HCT116 (cell line): Measurements from ENCODE around the gene EHF. TPM values are rescaled to one million over a fixed set of nuclear protein-coding genes. Genes with fewer than 3 reads are reported as not detected.

Experiments
- ATAC-seq: fragments of 200-7000 bp; cut with Tn5 transposase; 2 replicates; pipeline ENCODE4 v1.9.1; 2020; ENCODE audit warnings: mild to moderate bottlenecking, moderate library complexity
- BruUV-seq: library from RNA; stranded (reverse); fragments of 400-500 nt; replicated peaks from 2 replicates; lab custom pipeline; 2021; lab: Mats Ljungman, UMichigan
- CTCF ChIA-PET: fragments of 300-600 bp; sonication (Branson Sonifier 250); formaldehyde crosslinking; loops from one replicate; lab custom pipeline; 2021; ENCODE audit warnings: antibody characterized with exemption; lab: Charles Lee
- POLR2A ChIA-PET: fragments of 300-600, 350-600 bp; sonication (Branson Sonifier 250); formaldehyde crosslinking; loops from one replicate; lab custom pipeline; 2021; ENCODE audit warnings: antibody characterized with exemption; lab: Charles Lee
- RAD21 ChIA-PET, 2 experiments: fragments of 300-600 bp; sonication (Branson Sonifier 250); formaldehyde crosslinking; loops; one replicate each; lab custom pipeline; 2023; ENCODE audit warnings: low total read pairs in 2 of 2; ENCODE audit not compliant: uncharacterized antibody in 2 of 2, unreplicated experiment in 2 of 2, low non-redundant PET in 1 of 2; lab: Charles Lee
- DNase-seq: peaks from one replicate; pipeline ENCODE4 v3.0.0-alpha.2; 2010; ENCODE audit warnings: low read depth, low spot score
- H2AFZ ChIP-seq: fragments of 200-600 bp; shearing (Covaris generic), sonication (generic); 2 replicates; pipeline ENCODE4 v1.6.1; 2017; ENCODE audit warnings: low read depth, mixed run types, mixed read lengths, antibody characterized with exemption, low read length; ENCODE audit not compliant: poor library complexity, severe bottlenecking
- H3K27ac ChIP-seq: 2 replicates; pipeline ENCODE4 v1.5.1; 2012; ENCODE audit warnings: low read depth, low read length
- H3K27me3 ChIP-seq: fragments of 200-600 bp; sonication (generic); 2 replicates; pipeline ENCODE4 v1.6.1; 2016; ENCODE audit warnings: mixed run types, low read length, mixed read lengths; ENCODE audit not compliant: insufficient read depth
- H3K36me3 ChIP-seq, 2 experiments: fragments of 200-500 bp in 1 of 2; fragments of 200-600 bp in 1 of 2; sonication (Bioruptor generic) in 1 of 2; sonication (generic) in 1 of 2; 2 replicates each; pipeline versions ENCODE4 v1.5.1 to v1.6.1; 2014 to 2016; ENCODE audit warnings: low read length in 2 of 2, inconsistent platforms in 1 of 2, mixed read lengths in 1 of 2, mixed run types in 1 of 2; ENCODE audit not compliant: insufficient read depth in 2 of 2, control insufficient read depth in 1 of 2
- H3K4me1 ChIP-seq, 2 experiments: fragments of 200-600 bp in 1 of 2; sonication (generic) in 1 of 2; 2 replicates each; pipeline versions ENCODE4 v1.5.1 to v1.6.1; 2012 to 2017; ENCODE audit warnings: low read length in 2 of 2, inconsistent platforms in 1 of 2, mild to moderate bottlenecking in 1 of 2, mixed read lengths in 1 of 2, mixed run types in 1 of 2, moderate library complexity in 1 of 2; ENCODE audit not compliant: insufficient read depth in 2 of 2, control insufficient read depth in 1 of 2
- H3K4me2 ChIP-seq: fragments of 200-600 bp; sonication (generic); 2 replicates; pipeline ENCODE4 v1.6.1; 2017; ENCODE audit warnings: mixed run types, low read length, mixed read lengths
- H3K4me3 ChIP-seq, 2 experiments: fragments of 200-600 bp in 1 of 2; sonication (generic) in 1 of 2; replicated peaks in 1 of 2; 2 replicates each; pipeline ENCODE4 v1.5.1; 2011 to 2016; ENCODE audit warnings: low read length in 2 of 2, control low read depth in 1 of 2, low read depth in 1 of 2, mild to moderate bottlenecking in 1 of 2, mixed read lengths in 1 of 2, mixed run types in 1 of 2
- H3K79me2 ChIP-seq: fragments of 200-600 bp; sonication (generic); 2 replicates; pipeline ENCODE4 v1.6.1; 2017; ENCODE audit warnings: mild to moderate bottlenecking, mixed run types, low read length, moderate library complexity, mixed read lengths; ENCODE audit not compliant: insufficient read depth
- H3K9ac ChIP-seq: fragments of 200-600 bp; sonication (generic); 2 replicates; pipeline ENCODE4 v1.6.1; 2016; ENCODE audit warnings: low read length, mixed read lengths
- H3K9me2 ChIP-seq: fragments of 200-600 bp; sonication (generic), shearing (Covaris generic); 2 replicates; pipeline ENCODE4 v1.6.1; 2017; ENCODE audit warnings: mixed run types, mild to moderate bottlenecking, moderate library complexity; ENCODE audit not compliant: insufficient read depth
- H3K9me3 ChIP-seq, 2 experiments: fragments of 200-500 bp in 1 of 2; fragments of 200-600 bp in 1 of 2; sonication (Bioruptor generic) in 1 of 2; sonication (generic) in 1 of 2; 2 replicates each; pipeline ENCODE4 v1.6.1; 2014 to 2017; ENCODE audit warnings: low read length in 2 of 2, mixed read lengths in 2 of 2, inconsistent platforms in 1 of 2, low read depth in 1 of 2, mild to moderate bottlenecking in 1 of 2, mixed run types in 1 of 2, moderate library complexity in 1 of 2; ENCODE audit not compliant: control insufficient read depth in 1 of 2, insufficient read depth in 1 of 2
- H4K20me1 ChIP-seq: fragments of 200-600 bp; sonication (generic), shearing (Covaris generic); 2 replicates; pipeline ENCODE4 v1.6.1; 2017; ENCODE audit warnings: mixed run types, mild to moderate bottlenecking, moderate library complexity; ENCODE audit not compliant: insufficient read depth
- CBX3 ChIP-seq: IDR thresholded peaks from 2 replicates; pipeline ENCODE4 v1.6.1; 2012; ENCODE audit warnings: low read depth
- CEBPB ChIP-seq: IDR thresholded peaks from 2 replicates; pipeline ENCODE4 v1.6.1; 2012; ENCODE audit warnings: low read depth
- EGR1 ChIP-seq: IDR thresholded peaks from 2 replicates; pipeline ENCODE4 v1.6.1; 2012; ENCODE audit warnings: low read depth
- EZH2 ChIP-seq: fragments of 200-600 bp; sonication (generic); IDR thresholded peaks from 2 replicates; pipeline ENCODE4 v1.6.1; 2017; ENCODE audit warnings: antibody characterized with exemption, mixed run types
- JUND ChIP-seq: IDR thresholded peaks from 2 replicates; pipeline ENCODE4 v1.6.1; 2012
- POLR2A ChIP-seq: IDR thresholded peaks from 2 replicates; pipeline ENCODE4 v1.7.0; 2011; ENCODE audit warnings: borderline replicate concordance; ENCODE audit not compliant: insufficient read depth, insufficient read length; ENCODE audit errors: extremely low read depth
- POLR2AphosphoS5 ChIP-seq: IDR thresholded peaks from 2 replicates; pipeline ENCODE4 v1.6.1; 2011; ENCODE audit warnings: mild to moderate bottlenecking, low read depth, low read length, moderate library complexity
- RAD21 ChIP-seq: IDR thresholded peaks from 2 replicates; pipeline ENCODE4 v1.6.1; 2012; ENCODE audit warnings: low read depth, mild to moderate bottlenecking
- SIN3A ChIP-seq: IDR thresholded peaks from 2 replicates; pipeline ENCODE4 v1.6.1; 2012; ENCODE audit warnings: low read depth
- SP1 ChIP-seq: IDR thresholded peaks from 2 replicates; pipeline ENCODE4 v1.6.1; 2012; ENCODE audit warnings: low read depth
- SRF ChIP-seq: IDR thresholded peaks from 2 replicates; pipeline ENCODE4 v1.6.1; 2012; ENCODE audit warnings: low read depth
- TCF7L2 ChIP-seq: IDR thresholded peaks from 2 replicates; pipeline ENCODE4 v1.7.0; 2011; ENCODE audit warnings: borderline replicate concordance, inconsistent platforms; ENCODE audit not compliant: insufficient read depth, insufficient read length; ENCODE audit errors: extremely low read depth
- YY1 ChIP-seq: IDR thresholded peaks from 2 replicates; pipeline ENCODE4 v1.6.1; 2011; ENCODE audit warnings: low read length, low read depth, moderate library complexity, mild to moderate bottlenecking; ENCODE audit not compliant: insufficient replicate concordance; ENCODE audit errors: extremely low read depth
- intact Hi-C: fragments of 100-400 bp; cut with micrococcal nuclease; formaldehyde crosslinking; loops from 2 replicates; pipeline ENCODE4 v1.10.0; 2022
- total RNA-seq: library from RNA; stranded (reverse); gene quantifications from one replicate; pipeline ENCODE4 v1.2.1, GENCODE V29; 2021; ENCODE audit not compliant: unreplicated experiment
- TF ChIP-seq, protein P1 (sequence below): IDR thresholded peaks from 2 replicates; pipeline ENCODE4 v1.6.1; 2011; ENCODE audit warnings: mild to moderate bottlenecking, low read length, moderate library complexity; ENCODE audit not compliant: insufficient replicate concordance; ENCODE audit errors: extremely low read depth
- TF ChIP-seq, protein P2 (sequence below): IDR thresholded peaks from 2 replicates; pipeline ENCODE4 v1.6.1; 2012; ENCODE audit warnings: low read depth
- TF ChIP-seq, protein P3 (sequence below): IDR thresholded peaks from 2 replicates; pipeline ENCODE4 v1.6.1; 2012
- TF ChIP-seq, protein P4 (sequence below): IDR thresholded peaks from 2 replicates; pipeline ENCODE4 v1.6.1; 2012
- TF ChIP-seq, protein P5 (sequence below), 3 experiments: fragments of 200-600 bp in 1 of 3; sonication (generic) in 1 of 3; IDR thresholded peaks in 2 of 3; conservative IDR thresholded peaks in 1 of 3; 2 replicates each; pipeline ENCODE4 v1.5.1; 2012 to 2017; ENCODE audit warnings: low read depth in 2 of 3, low read length in 2 of 3, antibody characterized with exemption in 1 of 3, borderline replicate concordance in 1 of 3, control low read depth in 1 of 3, mild to moderate bottlenecking in 1 of 3, mixed read lengths in 1 of 3, mixed run types in 1 of 3, moderate library complexity in 1 of 3; ENCODE audit not compliant: insufficient read depth in 1 of 3

The EHF gene
- total RNA-seq, 1 experiment from 2014 or later, result 51.5 TPM

DNA sequence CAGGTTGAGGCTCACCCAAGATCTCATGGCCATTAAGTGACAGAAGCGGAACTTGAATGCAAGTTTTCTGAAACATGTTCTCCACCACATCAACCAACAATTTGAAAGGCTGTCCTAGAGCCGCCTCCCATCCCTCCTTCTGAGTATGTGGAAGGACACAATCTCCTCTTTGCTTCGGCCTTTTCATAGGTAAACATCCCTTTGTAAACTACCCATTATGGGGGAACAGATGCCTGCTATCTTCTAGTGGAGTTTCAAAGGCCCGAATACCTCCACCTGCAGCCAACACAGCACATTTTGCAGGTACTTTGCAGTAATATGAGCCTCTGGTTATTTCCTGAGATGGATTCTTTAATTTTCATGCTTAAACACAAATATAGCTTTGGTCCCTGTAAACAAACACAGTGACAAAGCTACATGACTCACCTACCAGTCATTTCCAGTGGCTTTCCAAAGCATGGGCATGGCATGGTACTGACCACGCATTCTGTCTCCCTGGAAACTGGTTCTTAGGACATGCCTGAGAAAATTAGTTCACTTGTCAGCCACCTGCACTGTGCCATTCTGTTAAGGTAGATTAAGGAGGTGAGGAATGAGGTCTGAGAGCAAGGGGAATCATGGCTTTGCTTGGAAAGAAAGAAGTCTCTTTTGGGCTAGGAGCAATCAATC lies 60.2 kb downstream of the EHF start:
- H3K79me2 ChIP-seq, result no peaks in the 10 kb centered on the region
- H3K4me3 ChIP-seq, result peak overlapping the region in 1 of 2 experiments; percentile 2; a peak in 2 of 4 replicates
- ATAC-seq, result peak; percentile 67
- no peaks in the 10 kb centered on the region for H3K9me2 ChIP-seq
- ChIA-PET POLR2A (interaction anchor here (2.8 kb wide), 1 partner anchor 27 kb away, joined by 12 read pairs; no protein-coding TSS in a partner anchor), RAD21 (interaction anchor here in 1 of 2 experiments (1.5 kb wide), 1 partner anchor 95 kb away, joined by 4 read pairs; no protein-coding TSS in a partner anchor), CTCF (no interaction called here)
- DNase-seq, result peak; percentile 86
- no TSS peak for BruUV-seq
- H3K4me1 ChIP-seq, result peaks cover 42 to 81% of the 10 kb centered on the region in 2 experiments
- H3K36me3 ChIP-seq, result no peaks in the 10 kb centered on the region
- H3K27ac ChIP-seq, result peak overlapping the region; percentile 27; the same call in 1 of the 2 replicates
- peak overlapping the region; percentile 60 for H3K4me2 ChIP-seq
- H3K9me3 ChIP-seq, result no peaks in the 10 kb centered on the region
- no peaks in the 10 kb centered on the region for H4K20me1 ChIP-seq
- intact Hi-C loops, result loop anchor here (2.0 kb wide), 1 partner anchor 26 kb away; no protein-coding TSS in a partner anchor
- peak overlapping the region; percentile 48 for H3K9ac ChIP-seq
- no peaks in the 10 kb centered on the region for H3K27me3 ChIP-seq
- H2AFZ ChIP-seq, result peak overlapping the region; percentile 64
- TF ChIP-seq, protein P1, sequence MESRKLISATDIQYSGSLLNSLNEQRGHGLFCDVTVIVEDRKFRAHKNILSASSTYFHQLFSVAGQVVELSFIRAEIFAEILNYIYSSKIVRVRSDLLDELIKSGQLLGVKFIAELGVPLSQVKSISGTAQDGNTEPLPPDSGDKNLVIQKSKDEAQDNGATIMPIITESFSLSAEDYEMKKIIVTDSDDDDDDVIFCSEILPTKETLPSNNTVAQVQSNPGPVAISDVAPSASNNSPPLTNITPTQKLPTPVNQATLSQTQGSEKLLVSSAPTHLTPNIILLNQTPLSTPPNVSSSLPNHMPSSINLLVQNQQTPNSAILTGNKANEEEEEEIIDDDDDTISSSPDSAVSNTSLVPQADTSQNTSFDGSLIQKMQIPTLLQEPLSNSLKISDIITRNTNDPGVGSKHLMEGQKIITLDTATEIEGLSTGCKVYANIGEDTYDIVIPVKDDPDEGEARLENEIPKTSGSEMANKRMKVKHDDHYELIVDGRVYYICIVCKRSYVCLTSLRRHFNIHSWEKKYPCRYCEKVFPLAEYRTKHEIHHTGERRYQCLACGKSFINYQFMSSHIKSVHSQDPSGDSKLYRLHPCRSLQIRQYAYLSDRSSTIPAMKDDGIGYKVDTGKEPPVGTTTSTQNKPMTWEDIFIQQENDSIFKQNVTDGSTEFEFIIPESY, result no peak
- TF ChIP-seq EGR1 (peak; percentile 53; the same call in 1 of the 2 replicates), YY1 (peak; percentile 20), RAD21 (peak; percentile 22; the same call in 1 of the 2 replicates), SP1 (peak; percentile 94), POLR2A (no peak), SRF (peak; percentile 76), CBX3 (peak; percentile 70; the same call in 1 of the 2 replicates), EZH2 (no peak), JUND (peak; percentile 94), TCF7L2 (no peak), CEBPB (peak; percentile 71), SIN3A (peak; percentile 73), POLR2AphosphoS5 (peak; percentile 14; the same call in 1 of the 2 replicates)
- TF ChIP-seq, protein P2, sequence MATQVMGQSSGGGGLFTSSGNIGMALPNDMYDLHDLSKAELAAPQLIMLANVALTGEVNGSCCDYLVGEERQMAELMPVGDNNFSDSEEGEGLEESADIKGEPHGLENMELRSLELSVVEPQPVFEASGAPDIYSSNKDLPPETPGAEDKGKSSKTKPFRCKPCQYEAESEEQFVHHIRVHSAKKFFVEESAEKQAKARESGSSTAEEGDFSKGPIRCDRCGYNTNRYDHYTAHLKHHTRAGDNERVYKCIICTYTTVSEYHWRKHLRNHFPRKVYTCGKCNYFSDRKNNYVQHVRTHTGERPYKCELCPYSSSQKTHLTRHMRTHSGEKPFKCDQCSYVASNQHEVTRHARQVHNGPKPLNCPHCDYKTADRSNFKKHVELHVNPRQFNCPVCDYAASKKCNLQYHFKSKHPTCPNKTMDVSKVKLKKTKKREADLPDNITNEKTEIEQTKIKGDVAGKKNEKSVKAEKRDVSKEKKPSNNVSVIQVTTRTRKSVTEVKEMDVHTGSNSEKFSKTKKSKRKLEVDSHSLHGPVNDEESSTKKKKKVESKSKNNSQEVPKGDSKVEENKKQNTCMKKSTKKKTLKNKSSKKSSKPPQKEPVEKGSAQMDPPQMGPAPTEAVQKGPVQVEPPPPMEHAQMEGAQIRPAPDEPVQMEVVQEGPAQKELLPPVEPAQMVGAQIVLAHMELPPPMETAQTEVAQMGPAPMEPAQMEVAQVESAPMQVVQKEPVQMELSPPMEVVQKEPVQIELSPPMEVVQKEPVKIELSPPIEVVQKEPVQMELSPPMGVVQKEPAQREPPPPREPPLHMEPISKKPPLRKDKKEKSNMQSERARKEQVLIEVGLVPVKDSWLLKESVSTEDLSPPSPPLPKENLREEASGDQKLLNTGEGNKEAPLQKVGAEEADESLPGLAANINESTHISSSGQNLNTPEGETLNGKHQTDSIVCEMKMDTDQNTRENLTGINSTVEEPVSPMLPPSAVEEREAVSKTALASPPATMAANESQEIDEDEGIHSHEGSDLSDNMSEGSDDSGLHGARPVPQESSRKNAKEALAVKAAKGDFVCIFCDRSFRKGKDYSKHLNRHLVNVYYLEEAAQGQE, result no peak
- TF ChIP-seq, protein P3, sequence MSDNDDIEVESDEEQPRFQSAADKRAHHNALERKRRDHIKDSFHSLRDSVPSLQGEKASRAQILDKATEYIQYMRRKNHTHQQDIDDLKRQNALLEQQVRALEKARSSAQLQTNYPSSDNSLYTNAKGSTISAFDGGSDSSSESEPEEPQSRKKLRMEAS, result peak; percentile 89
- TF ChIP-seq, protein P4, sequence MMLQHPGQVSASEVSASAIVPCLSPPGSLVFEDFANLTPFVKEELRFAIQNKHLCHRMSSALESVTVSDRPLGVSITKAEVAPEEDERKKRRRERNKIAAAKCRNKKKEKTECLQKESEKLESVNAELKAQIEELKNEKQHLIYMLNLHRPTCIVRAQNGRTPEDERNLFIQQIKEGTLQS, result peak; percentile 37; the same call in 1 of the 2 replicates
- TF ChIP-seq, protein P5, sequence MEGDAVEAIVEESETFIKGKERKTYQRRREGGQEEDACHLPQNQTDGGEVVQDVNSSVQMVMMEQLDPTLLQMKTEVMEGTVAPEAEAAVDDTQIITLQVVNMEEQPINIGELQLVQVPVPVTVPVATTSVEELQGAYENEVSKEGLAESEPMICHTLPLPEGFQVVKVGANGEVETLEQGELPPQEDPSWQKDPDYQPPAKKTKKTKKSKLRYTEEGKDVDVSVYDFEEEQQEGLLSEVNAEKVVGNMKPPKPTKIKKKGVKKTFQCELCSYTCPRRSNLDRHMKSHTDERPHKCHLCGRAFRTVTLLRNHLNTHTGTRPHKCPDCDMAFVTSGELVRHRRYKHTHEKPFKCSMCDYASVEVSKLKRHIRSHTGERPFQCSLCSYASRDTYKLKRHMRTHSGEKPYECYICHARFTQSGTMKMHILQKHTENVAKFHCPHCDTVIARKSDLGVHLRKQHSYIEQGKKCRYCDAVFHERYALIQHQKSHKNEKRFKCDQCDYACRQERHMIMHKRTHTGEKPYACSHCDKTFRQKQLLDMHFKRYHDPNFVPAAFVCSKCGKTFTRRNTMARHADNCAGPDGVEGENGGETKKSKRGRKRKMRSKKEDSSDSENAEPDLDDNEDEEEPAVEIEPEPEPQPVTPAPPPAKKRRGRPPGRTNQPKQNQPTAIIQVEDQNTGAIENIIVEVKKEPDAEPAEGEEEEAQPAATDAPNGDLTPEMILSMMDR (IDR thresholded peaks at IDR 0.05 in 2 of 3, conservative IDR thresholded peaks at IDR 0.05 in 1 of 3; ENCODE audit: borderline replicate concordance in 1 of 3, insufficient read depth in 1 of 3, low read depth in 2 of 3, low read length in 2 of 3), result no peak
